Measurements from ENCODE around the gene CLIP4. TPM values are rescaled to one million over a fixed set of nuclear protein-coding genes. Genes with fewer than 3 reads are reported as not detected.

Gene CLIP4
- total and polyA plus RNA-seq, 10 of the 15 experiments (the other 5 are each of a cell fraction or from before 2014, with no cell fraction given) = 5.5 to 34.9 (median 16.8) TPM

DNA sequence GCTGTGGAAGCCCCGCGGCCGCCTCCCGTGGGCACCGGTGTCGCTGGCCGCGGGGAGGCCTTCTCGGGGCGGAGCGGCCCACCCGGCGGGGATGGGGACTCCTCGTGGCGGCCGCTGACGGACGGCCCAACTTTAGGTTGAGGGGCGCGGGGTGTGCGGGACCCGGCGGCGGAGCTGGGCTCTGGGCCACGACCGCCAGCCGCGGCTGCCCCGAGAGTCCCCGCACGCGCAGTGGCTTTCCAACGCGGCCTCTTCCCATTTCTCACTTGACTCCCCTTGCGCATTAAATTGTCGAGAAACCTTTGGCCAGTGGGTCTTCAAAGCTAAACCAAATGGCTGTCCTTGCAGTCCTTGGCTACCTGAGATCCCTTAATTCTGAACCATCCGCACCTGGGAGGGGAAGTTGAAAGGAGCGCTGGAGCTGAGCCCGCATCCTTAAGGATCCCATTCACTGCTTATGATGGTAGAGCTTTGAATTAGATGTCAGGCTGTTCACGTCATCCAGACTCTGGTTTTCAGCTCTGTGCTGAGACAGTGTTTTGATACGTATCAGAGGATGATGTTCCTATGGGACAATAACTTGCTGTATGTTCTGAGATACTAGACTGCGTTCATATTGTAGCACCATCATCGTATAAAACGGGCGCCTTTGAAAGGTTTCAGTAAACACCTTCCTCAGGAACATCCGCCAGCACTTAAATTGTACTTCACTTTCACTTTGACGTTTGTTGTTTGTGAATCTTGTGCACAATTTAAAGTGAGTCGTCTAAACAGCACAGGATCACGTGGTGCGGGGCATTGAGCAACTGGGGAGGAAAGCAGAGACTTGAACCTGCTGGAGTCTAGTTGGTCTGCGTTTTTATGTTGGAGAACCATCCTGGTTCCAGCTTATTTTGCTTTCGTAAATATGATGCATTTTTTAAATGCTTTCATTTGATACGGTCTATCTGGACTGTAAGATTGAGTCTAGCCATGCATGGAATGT, 874 bp downstream of the CLIP4 start (continued):
- TF ChIP-seq ZNF217 (IDR thresholded peaks at IDR 0.05) (no peak), JUND (IDR thresholded peaks at IDR 0.05; ENCODE audit: low read depth, low read length) (no peak), SMC3 (IDR thresholded peaks at IDR 0.05; ENCODE audit: borderline replicate concordance, low read length) (no peak), NR2C2 (IDR thresholded peaks at IDR 0.05; ENCODE audit: borderline replicate concordance, control insufficient read depth, insufficient read length, low read depth) (no peak), BACH1 (IDR thresholded peaks at IDR 0.05; ENCODE audit: borderline replicate concordance) (peak; percentile 6; the same call in 1 of the 2 replicates), CREB1 (IDR thresholded peaks at IDR 0.05; ENCODE audit: low read depth) (peak; percentile 15; the same call in 1 of the 2 replicates), CBX3 (IDR thresholded peaks at IDR 0.05; ENCODE audit: borderline replicate concordance, low read depth) (no peak), CHD2 (IDR thresholded peaks at IDR 0.05; ENCODE audit: borderline replicate concordance, low read depth, low read length) (no peak), MTA3 (IDR thresholded peaks at IDR 0.05; ENCODE audit: borderline replicate concordance, low read length) (peak; percentile 54; the same call in 1 of the 2 replicates), ASH2L (IDR thresholded peaks at IDR 0.05; ENCODE audit: borderline replicate concordance, low read depth) (no peak), ZNF384 (IDR thresholded peaks at IDR 0.05; ENCODE audit: borderline replicate concordance, low read depth, low read length) (no peak), NRF1 (conservative IDR thresholded peaks at IDR 0.05; ENCODE audit: low read depth, low read length) (no peak), EED (IDR thresholded peaks at IDR 0.05; ENCODE audit: low read depth) (peak; percentile 57; the same call in 1 of the 2 replicates), CHD1 (IDR thresholded peaks at IDR 0.05; ENCODE audit: low read depth, low read length) (no peak), RBBP5 (conservative IDR thresholded peaks at IDR 0.05) (no peak), MLLT1 (IDR thresholded peaks at IDR 0.05) (peak; percentile 75), NFIC (IDR thresholded peaks at IDR 0.05; ENCODE audit: low read depth, low read length) (peak; percentile 53; the same call in 1 of the 2 replicates), RFX5 (IDR thresholded peaks at IDR 0.05; ENCODE audit: low read depth, low read length) (no peak), RELA (IDR thresholded peaks at IDR 0.05; ENCODE audit: borderline replicate concordance, partially characterized antibody) (no peak), MAX (IDR thresholded peaks at IDR 0.05; ENCODE audit: low read depth, low read length) (peak; percentile 81; the same call in 1 of the 2 replicates)
- TF ChIP-seq, protein P1, sequence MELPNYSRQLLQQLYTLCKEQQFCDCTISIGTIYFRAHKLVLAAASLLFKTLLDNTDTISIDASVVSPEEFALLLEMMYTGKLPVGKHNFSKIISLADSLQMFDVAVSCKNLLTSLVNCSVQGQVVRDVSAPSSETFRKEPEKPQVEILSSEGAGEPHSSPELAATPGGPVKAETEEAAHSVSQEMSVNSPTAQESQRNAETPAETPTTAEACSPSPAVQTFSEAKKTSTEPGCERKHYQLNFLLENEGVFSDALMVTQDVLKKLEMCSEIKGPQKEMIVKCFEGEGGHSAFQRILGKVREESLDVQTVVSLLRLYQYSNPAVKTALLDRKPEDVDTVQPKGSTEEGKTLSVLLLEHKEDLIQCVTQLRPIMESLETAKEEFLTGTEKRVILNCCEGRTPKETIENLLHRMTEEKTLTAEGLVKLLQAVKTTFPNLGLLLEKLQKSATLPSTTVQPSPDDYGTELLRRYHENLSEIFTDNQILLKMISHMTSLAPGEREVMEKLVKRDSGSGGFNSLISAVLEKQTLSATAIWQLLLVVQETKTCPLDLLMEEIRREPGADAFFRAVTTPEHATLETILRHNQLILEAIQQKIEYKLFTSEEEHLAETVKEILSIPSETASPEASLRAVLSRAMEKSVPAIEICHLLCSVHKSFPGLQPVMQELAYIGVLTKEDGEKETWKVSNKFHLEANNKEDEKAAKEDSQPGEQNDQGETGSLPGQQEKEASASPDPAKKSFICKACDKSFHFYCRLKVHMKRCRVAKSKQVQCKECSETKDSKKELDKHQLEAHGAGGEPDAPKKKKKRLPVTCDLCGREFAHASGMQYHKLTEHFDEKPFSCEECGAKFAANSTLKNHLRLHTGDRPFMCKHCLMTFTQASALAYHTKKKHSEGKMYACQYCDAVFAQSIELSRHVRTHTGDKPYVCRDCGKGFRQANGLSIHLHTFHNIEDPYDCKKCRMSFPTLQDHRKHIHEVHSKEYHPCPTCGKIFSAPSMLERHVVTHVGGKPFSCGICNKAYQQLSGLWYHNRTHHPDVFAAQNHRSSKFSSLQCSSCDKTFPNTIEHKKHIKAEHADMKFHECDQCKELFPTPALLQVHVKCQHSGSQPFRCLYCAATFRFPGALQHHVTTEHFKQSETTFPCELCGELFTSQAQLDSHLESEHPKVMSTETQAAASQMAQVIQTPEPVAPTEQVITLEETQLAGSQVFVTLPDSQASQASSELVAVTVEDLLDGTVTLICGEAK (IDR thresholded peaks at IDR 0.05; ENCODE audit: borderline replicate concordance) = peak; percentile 46; the same call in 1 of the 2 replicates
- TF ChIP-seq, protein P2, sequence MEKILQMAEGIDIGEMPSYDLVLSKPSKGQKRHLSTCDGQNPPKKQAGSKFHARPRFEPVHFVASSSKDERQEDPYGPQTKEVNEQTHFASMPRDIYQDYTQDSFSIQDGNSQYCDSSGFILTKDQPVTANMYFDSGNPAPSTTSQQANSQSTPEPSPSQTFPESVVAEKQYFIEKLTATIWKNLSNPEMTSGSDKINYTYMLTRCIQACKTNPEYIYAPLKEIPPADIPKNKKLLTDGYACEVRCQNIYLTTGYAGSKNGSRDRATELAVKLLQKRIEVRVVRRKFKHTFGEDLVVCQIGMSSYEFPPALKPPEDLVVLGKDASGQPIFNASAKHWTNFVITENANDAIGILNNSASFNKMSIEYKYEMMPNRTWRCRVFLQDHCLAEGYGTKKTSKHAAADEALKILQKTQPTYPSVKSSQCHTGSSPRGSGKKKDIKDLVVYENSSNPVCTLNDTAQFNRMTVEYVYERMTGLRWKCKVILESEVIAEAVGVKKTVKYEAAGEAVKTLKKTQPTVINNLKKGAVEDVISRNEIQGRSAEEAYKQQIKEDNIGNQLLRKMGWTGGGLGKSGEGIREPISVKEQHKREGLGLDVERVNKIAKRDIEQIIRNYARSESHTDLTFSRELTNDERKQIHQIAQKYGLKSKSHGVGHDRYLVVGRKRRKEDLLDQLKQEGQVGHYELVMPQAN (conservative IDR thresholded peaks at IDR 0.05) = no peak

All from GM12878 (cell line).